PC-9 (cell line): ENCODE data around the gene NAPB. TPM values are rescaled to one million over a fixed set of nuclear protein-coding genes. Genes with fewer than 3 reads are reported as not detected.

Source experiments
- BruUV-seq: library from RNA; stranded (reverse); fragments of 400-500 nt; replicated peaks from 2 replicates; lab custom pipeline; 2021; lab: Mats Ljungman, UMichigan
- CTCF ChIA-PET: fragments of 300-600 bp; sonication (Branson Sonifier 250); formaldehyde crosslinking; loops from one replicate; lab custom pipeline; 2022; ENCODE audit warnings: antibody characterized with exemption; lab: Charles Lee
- POLR2A ChIA-PET: fragments of 300-600 bp; sonication (Branson Sonifier 250); formaldehyde crosslinking; loops from one replicate; lab custom pipeline; 2022; ENCODE audit warnings: antibody characterized with exemption; ENCODE audit not compliant: unreplicated experiment; lab: Charles Lee
- DNase-seq, 2 experiments: peaks; one replicate each; pipeline versions ENCODE4 v3.0.0 to v3.0.0-alpha.2; 2015 to 2022; ENCODE audit warnings: mixed read lengths in 1 of 2
- H2AFZ ChIP-seq: fragments of 200-600 bp; sonication (generic); 2 replicates; pipeline ENCODE4 v1.8.1; 2017; ENCODE audit warnings: antibody characterized with exemption
- H3F3A ChIP-seq: fragments of 200-600 bp; sonication (generic); 2 replicates; pipeline ENCODE4 v1.8.1; 2017; ENCODE audit warnings: antibody characterized with exemption, mild to moderate bottlenecking, low read depth; ENCODE audit not compliant: insufficient read depth
- H3K27ac ChIP-seq: fragments of 200-600 bp; sonication (generic); 2 replicates; pipeline ENCODE4 v1.6.1; 2016; ENCODE audit warnings: mixed run types
- H3K27me3 ChIP-seq: fragments of 200-600 bp; sonication (generic); 2 replicates; pipeline ENCODE4 v1.6.1; 2016; ENCODE audit warnings: low read depth, mixed run types; ENCODE audit not compliant: insufficient read depth
- H3K36me3 ChIP-seq: fragments of 200-600 bp; sonication (generic); 2 replicates; pipeline ENCODE4 v1.6.1; 2016; ENCODE audit warnings: low read depth, mixed run types
- H3K4me1 ChIP-seq: fragments of 200-600 bp; sonication (generic); replicated peaks from 2 replicates; pipeline ENCODE4 v1.6.1; 2016; ENCODE audit warnings: mixed run types; ENCODE audit not compliant: insufficient read depth
- H3K4me2 ChIP-seq: fragments of 200-600 bp; sonication (generic); 2 replicates; pipeline ENCODE4 v1.6.1; 2017; ENCODE audit warnings: mixed run types
- H3K4me3 ChIP-seq: fragments of 200-600 bp; sonication (generic); 2 replicates; pipeline ENCODE4 v1.6.1; 2016; ENCODE audit warnings: mixed run types
- H3K79me2 ChIP-seq: fragments of 200-600 bp; sonication (generic); 2 replicates; pipeline ENCODE4 v1.6.1; 2017; ENCODE audit warnings: low read depth, mixed run types
- H3K9me2 ChIP-seq: fragments of 200-600 bp; sonication (generic); 2 replicates; pipeline ENCODE4 v1.8.1; 2017; ENCODE audit warnings: mild to moderate bottlenecking; ENCODE audit not compliant: insufficient read depth
- H3K9me3 ChIP-seq: fragments of 200-600 bp; sonication (generic); 2 replicates; pipeline ENCODE4 v1.8.1; 2016; ENCODE audit warnings: low read depth; ENCODE audit not compliant: insufficient read depth
- H4K20me1 ChIP-seq: fragments of 200-600 bp; sonication (generic); 2 replicates; pipeline ENCODE4 v1.8.1; 2017; ENCODE audit not compliant: insufficient read depth
- EZH2 ChIP-seq: fragments of 200-600 bp; sonication (generic); IDR thresholded peaks from 2 replicates; pipeline ENCODE4 v1.8.0; 2017; ENCODE audit warnings: antibody characterized with exemption, low read depth
- intact Hi-C: fragments of 100-400 bp; cut with micrococcal nuclease; formaldehyde crosslinking; loops from one replicate; pipeline ENCODE4 v1.10.0; 2022; ENCODE audit not compliant: unreplicated experiment
- total RNA-seq: library from RNA; stranded (reverse); gene quantifications from 2 replicates; pipeline ENCODE4 v1.2.3, GENCODE V29; 2021
- TF ChIP-seq, protein P1 (sequence below): fragments of 200-600 bp; sonication (generic); conservative IDR thresholded peaks from 2 replicates; pipeline ENCODE4 v1.6.1; 2017; ENCODE audit warnings: mixed run types, antibody characterized with exemption, mild to moderate bottlenecking, moderate library complexity

The NAPB gene
- total RNA-seq, 1 experiment from 2014 or later, result 16.5 TPM

DNA sequence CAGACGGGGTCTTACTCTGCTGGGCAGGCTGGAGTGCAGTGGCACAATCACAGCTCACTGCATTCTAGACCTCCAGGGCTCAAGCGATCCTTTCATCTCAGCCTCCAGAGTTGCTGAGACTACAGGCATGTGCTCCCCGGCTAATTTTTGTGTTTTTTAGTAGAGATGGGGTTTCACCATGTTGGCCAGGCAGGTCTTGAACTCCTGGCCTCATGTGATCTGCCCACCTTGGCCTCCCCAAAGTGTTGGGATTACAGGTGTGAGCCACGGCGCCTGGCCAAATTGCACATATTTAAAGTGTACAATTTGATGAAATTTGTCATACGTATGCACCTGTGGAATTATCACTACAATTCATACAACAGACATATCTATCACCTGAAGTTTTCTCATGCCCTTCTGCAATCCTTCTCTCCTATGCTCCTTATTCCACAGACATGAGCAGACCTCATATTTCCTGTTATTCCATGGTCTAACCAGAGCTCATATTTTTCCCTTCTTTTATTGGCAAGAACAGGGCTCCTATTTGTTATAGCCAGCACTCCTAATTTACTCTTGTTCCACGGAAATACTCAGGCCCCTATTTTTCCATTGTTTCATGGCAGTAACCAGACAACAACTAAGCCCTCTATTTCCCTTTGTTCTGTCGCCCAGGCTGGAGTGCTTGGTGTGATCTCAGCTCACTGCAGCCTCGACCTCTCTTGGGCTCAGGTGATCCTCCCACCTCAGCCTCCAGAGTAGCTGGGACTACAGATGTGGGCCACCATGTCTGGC lies 16.0 kb upstream of the NAPB start:
- POLR2A ChIA-PET, result interaction anchor here (0.6 kb wide), 1 partner anchor 16 kb away, joined by 3 read pairs; the partner anchor contains the start of gene NAPB

DNA sequence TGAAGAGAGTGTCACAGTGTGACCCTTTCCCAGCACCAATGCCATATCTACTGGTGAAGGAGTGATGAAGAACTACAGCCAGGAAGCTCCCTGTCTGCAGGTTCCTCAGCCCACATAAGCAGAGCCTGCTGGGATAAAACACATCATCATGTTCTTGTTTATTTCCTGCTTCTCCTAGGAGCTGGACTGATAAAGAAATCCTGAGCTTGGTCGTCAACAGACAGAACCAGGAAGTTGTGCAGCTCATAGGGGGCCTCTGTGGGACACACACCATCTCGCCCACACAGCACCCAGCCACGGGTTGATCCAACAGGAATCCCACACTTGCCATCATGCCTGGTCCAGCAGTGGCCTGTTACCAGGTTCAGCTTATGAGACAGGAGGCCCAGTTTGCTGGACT lies 15.4 kb upstream of the NAPB start:
- no peak overlapping the region for H3K4me2 ChIP-seq
- H3K4me1 ChIP-seq, result no peaks in the 10 kb centered on the region
- H4K20me1 ChIP-seq, result no peaks in the 10 kb centered on the region
- intact Hi-C loops, result no loop called here
- CTCF ChIA-PET, result interaction anchor here (0.6 kb wide), 1 partner anchor 17 kb away, joined by 4 read pairs; no protein-coding TSS in a partner anchor
- no peaks in the 10 kb centered on the region for H3K36me3 ChIP-seq
- no peak overlapping the region for H2AFZ ChIP-seq
- TF ChIP-seq, protein P1, sequence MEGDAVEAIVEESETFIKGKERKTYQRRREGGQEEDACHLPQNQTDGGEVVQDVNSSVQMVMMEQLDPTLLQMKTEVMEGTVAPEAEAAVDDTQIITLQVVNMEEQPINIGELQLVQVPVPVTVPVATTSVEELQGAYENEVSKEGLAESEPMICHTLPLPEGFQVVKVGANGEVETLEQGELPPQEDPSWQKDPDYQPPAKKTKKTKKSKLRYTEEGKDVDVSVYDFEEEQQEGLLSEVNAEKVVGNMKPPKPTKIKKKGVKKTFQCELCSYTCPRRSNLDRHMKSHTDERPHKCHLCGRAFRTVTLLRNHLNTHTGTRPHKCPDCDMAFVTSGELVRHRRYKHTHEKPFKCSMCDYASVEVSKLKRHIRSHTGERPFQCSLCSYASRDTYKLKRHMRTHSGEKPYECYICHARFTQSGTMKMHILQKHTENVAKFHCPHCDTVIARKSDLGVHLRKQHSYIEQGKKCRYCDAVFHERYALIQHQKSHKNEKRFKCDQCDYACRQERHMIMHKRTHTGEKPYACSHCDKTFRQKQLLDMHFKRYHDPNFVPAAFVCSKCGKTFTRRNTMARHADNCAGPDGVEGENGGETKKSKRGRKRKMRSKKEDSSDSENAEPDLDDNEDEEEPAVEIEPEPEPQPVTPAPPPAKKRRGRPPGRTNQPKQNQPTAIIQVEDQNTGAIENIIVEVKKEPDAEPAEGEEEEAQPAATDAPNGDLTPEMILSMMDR, result no peak
- no peak for TF ChIP-seq EZH2
- H3K9me3 ChIP-seq, result no peaks in the 10 kb centered on the region
- H3K79me2 ChIP-seq, result no peaks in the 10 kb centered on the region
- no peak overlapping the region for H3K27ac ChIP-seq
- H3K4me3 ChIP-seq, result no peak overlapping the region
- no peaks in the 10 kb centered on the region for H3F3A ChIP-seq
- DNase-seq, result no peak
- POLR2A ChIA-PET, result interaction anchor here (0.6 kb wide), 1 partner anchor 15 kb away, joined by 3 read pairs; the partner anchor contains the start of gene NAPB
- BruUV-seq, result no TSS peak
- H3K27me3 ChIP-seq, result no peaks in the 10 kb centered on the region
- no peaks in the 10 kb centered on the region for H3K9me2 ChIP-seq

More for the DNA sequence above, 16.0 kb upstream of the NAPB start:
- Histone ChIP-seq H3K4me1 (no peaks in the 10 kb centered on the region), H3K36me3 (no peaks in the 10 kb centered on the region), H3K9me3 (no peaks in the 10 kb centered on the region), H3F3A (no peaks in the 10 kb centered on the region), H4K20me1 (no peaks in the 10 kb centered on the region), H3K27me3 (no peaks in the 10 kb centered on the region), H3K4me3 (no peak overlapping the region), H3K27ac (no peak overlapping the region), H3K9me2 (no peaks in the 10 kb centered on the region), H3K79me2 (no peaks in the 10 kb centered on the region), H3K4me2 (no peak overlapping the region), H2AFZ (no peak overlapping the region)
- DNase-seq, result no peak
- TF ChIP-seq EZH2, result no peak
- TF ChIP-seq, protein P1, result no peak
- CTCF ChIA-PET, result interaction anchor here (0.6 kb wide), 1 partner anchor 18 kb away, joined by 4 read pairs; no protein-coding TSS in a partner anchor
- intact Hi-C loops, result no loop called here
- no TSS peak for BruUV-seq

DNA sequence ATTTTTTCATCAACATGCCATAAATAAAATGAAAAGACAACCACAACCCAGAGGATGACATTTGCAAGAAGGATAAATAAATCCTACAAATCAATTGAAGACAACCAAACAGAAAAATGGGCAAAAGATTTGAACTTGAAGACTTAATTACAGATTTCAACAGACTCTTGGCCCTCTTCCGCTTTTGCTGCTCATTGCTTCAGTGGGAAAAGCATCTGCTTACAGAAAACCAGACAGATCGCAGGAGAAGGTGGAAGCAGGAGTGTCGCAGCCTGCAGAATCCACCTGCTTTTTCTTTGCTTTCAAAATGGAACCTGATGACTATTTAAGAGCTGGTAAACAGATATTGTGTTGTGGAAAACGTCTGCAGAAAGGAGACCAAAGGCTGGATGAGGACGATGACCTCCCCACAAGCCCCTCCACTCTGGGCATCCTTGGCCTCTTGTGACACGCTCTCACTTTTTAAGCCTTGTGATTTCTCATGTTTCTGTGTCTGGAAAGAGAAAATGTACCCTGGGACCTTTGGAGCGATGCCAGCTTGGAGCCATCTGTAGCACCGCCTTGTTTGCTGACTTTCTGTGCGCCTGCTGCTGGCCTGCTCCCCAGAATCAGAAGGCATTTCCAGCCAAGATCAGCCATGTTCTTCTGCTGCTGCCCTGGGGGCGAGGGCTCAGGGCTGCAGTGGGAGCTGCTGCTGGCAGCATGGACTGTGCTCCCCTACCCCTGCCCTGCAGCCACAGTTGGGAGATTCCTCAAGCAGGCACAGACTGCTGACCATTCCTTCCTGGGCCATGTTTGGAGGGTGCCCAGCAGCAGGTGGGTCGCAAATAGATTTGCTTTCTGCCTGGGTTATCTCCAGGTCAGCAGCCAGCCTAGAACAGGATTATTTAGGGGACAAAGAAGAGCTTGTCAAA lies 14.6 kb upstream of the NAPB start:
- ChIA-PET POLR2A (no interaction called here), CTCF (interaction anchor here (0.6 kb wide), 1 partner anchor 53 kb away, joined by 4 read pairs; no protein-coding TSS in a partner anchor)
- H3K4me2 ChIP-seq, result no peak overlapping the region
- no peak for DNase-seq
- no peak overlapping the region for H3K27ac ChIP-seq
- no TSS peak for BruUV-seq
- H3K36me3 ChIP-seq, result no peaks in the 10 kb centered on the region
- no peaks in the 10 kb centered on the region for H3F3A ChIP-seq
- intact Hi-C loops, result no loop called here
- H3K9me3 ChIP-seq, result no peaks in the 10 kb centered on the region
- TF ChIP-seq, protein P1, result no peak
- no peak for TF ChIP-seq EZH2
- H2AFZ ChIP-seq, result no peak overlapping the region
- no peak overlapping the region for H3K4me3 ChIP-seq
- no peaks in the 10 kb centered on the region for H3K9me2 ChIP-seq
- no peaks in the 10 kb centered on the region for H3K27me3 ChIP-seq
- no peaks in the 10 kb centered on the region for H3K79me2 ChIP-seq
- H3K4me1 ChIP-seq, result no peaks in the 10 kb centered on the region
- H4K20me1 ChIP-seq, result no peaks in the 10 kb centered on the region
